WTC11 (cell line): ENCODE results near the gene KAT6B. TPM values are rescaled to one million over a fixed set of nuclear protein-coding genes. Genes with fewer than 3 reads are reported as not detected.

ENCODE experiments used
- ATAC-seq: fragments of 200-7000 bp; cut with Tn5 transposase; 2 replicates; pipeline ENCODE4 v1.10.0; 2021; ENCODE audit warnings: mild to moderate bottlenecking, moderate library complexity
- CTCF ChIA-PET: fragments of 300-600 bp; sonication (Branson Sonifier 250); formaldehyde crosslinking; loops from one replicate; lab custom pipeline; 2021; ENCODE audit warnings: antibody characterized with exemption; lab: Charles Lee
- POLR2A ChIA-PET: fragments of 350-600 bp; sonication (Branson Sonifier 250); formaldehyde crosslinking; loops from one replicate; lab custom pipeline; 2021; ENCODE audit warnings: antibody characterized with exemption; lab: Charles Lee
- DNase-seq: peaks from one replicate; pipeline ENCODE4 v3.0.0; 2021; ENCODE audit warnings: low spot score
- H3K27ac Mint-ChIP-seq: 2 replicates; pipeline ENCODE4 v1.8.0; 2021; ENCODE audit warnings: mixed read lengths
- H3K27me3 Mint-ChIP-seq: 2 replicates; pipeline ENCODE4 v1.8.0; 2021; ENCODE audit warnings: low read depth, mild to moderate bottlenecking, moderate library complexity, mixed read lengths
- H3K36me3 Mint-ChIP-seq: 2 replicates; pipeline ENCODE4 v1.8.0; 2021; ENCODE audit warnings: mixed read lengths
- H3K4me1 Mint-ChIP-seq: 2 replicates; pipeline ENCODE4 v1.8.0; 2022; ENCODE audit warnings: mixed read lengths
- H3K4me3 Mint-ChIP-seq: 2 replicates; pipeline ENCODE4 v1.8.0; 2021; ENCODE audit warnings: mild to moderate bottlenecking, moderate library complexity, mixed read lengths
- H3K9me3 Mint-ChIP-seq: 2 replicates; pipeline ENCODE4 v1.8.0; 2021; ENCODE audit warnings: mixed read lengths
- ATF1 ChIP-seq: sonication (generic); formaldehyde crosslinking; IDR thresholded peaks from 2 replicates; pipeline ENCODE4 v1.8.1; 2023; ENCODE audit warnings: mild to moderate bottlenecking, moderate library complexity, missing genetic modification reagents
- ELF4 ChIP-seq: sonication (generic); formaldehyde crosslinking; IDR thresholded peaks from 2 replicates; pipeline ENCODE4 v1.8.1; 2022; ENCODE audit warnings: low read depth, mild to moderate bottlenecking, moderate library complexity, missing genetic modification reagents
- EMX1 ChIP-seq: fragments of 250-450 bp; sonication (Bioruptor Pico); IDR thresholded peaks from 2 replicates; pipeline ENCODE4 v1.8.0; 2021; ENCODE audit warnings: mild to moderate bottlenecking
- GABPB1 ChIP-seq: sonication (generic); formaldehyde crosslinking; IDR thresholded peaks from 2 replicates; pipeline ENCODE4 v1.8.1; 2023; ENCODE audit warnings: mild to moderate bottlenecking, missing genetic modification reagents
- HMGA2 ChIP-seq: fragments of 250-450 bp; sonication (Bioruptor Pico); IDR thresholded peaks from 2 replicates; pipeline ENCODE4 v1.4.0; 2021; ENCODE audit warnings: mild to moderate bottlenecking, moderate library complexity
- NR3C1 ChIP-seq: sonication (generic); formaldehyde crosslinking; conservative IDR thresholded peaks from 2 replicates; pipeline ENCODE4 v1.8.1; 2023; ENCODE audit warnings: low read depth, mild to moderate bottlenecking, missing genetic modification reagents
- RORB ChIP-seq: fragments of 250-450 bp; sonication (Bioruptor Pico); IDR thresholded peaks from 2 replicates; pipeline ENCODE4 v1.9.0; 2021; ENCODE audit warnings: mild to moderate bottlenecking
- TCF7 ChIP-seq: sonication (generic); formaldehyde crosslinking; IDR thresholded peaks from 2 replicates; pipeline ENCODE4 v1.8.0; 2022; ENCODE audit warnings: mild to moderate bottlenecking, low read depth, missing genetic modification reagents, moderate library complexity
- ZNF423 ChIP-seq: fragments of 250-450 bp; sonication (Bioruptor Pico); IDR thresholded peaks from 2 replicates; pipeline ENCODE4 v2.1.2; 2022; ENCODE audit warnings: mild to moderate bottlenecking, moderate library complexity
- total RNA-seq: library from RNA; stranded (reverse); gene quantifications from 3 replicates; pipeline ENCODE4 v1.2.3, GENCODE V29; 2021
- TF ChIP-seq, protein P1 (sequence below): sonication (generic); formaldehyde crosslinking; IDR thresholded peaks from 2 replicates; pipeline ENCODE4 v1.8.1; 2022; ENCODE audit warnings: mild to moderate bottlenecking, missing genetic modification reagents, moderate library complexity, borderline replicate concordance
- TF ChIP-seq, protein P2 (sequence below): sonication (generic); formaldehyde crosslinking; IDR thresholded peaks from 2 replicates; pipeline ENCODE4 v1.8.0; 2023; ENCODE audit warnings: missing genetic modification reagents, mild to moderate bottlenecking, borderline replicate concordance
- TF ChIP-seq, protein P3 (sequence below): sonication (generic); formaldehyde crosslinking; IDR thresholded peaks from 2 replicates; pipeline ENCODE4 v1.8.1; 2022; ENCODE audit warnings: low read depth, missing genetic modification reagents, borderline replicate concordance
- TF ChIP-seq, protein P4 (sequence below): fragments of 200-600 bp; IDR thresholded peaks from 2 replicates; pipeline ENCODE4 v1.8.0; 2022; ENCODE audit warnings: antibody characterized with exemption
- TF ChIP-seq, protein P5 (sequence below): sonication (generic); formaldehyde crosslinking; conservative IDR thresholded peaks from 2 replicates; pipeline ENCODE4 v1.8.1; 2023; ENCODE audit warnings: mild to moderate bottlenecking, low read depth, missing genetic modification reagents, moderate library complexity
- TF ChIP-seq, protein P6 (sequence below): sonication (generic); formaldehyde crosslinking; IDR thresholded peaks from 2 replicates; pipeline ENCODE4 v1.8.1; 2022; ENCODE audit warnings: low read depth, mild to moderate bottlenecking, moderate library complexity, missing genetic modification reagents, borderline replicate concordance
- TF ChIP-seq, protein P7 (sequence below): sonication (generic); formaldehyde crosslinking; IDR thresholded peaks from 2 replicates; pipeline ENCODE4 v1.8.1; 2023; ENCODE audit warnings: mild to moderate bottlenecking, missing genetic modification reagents, moderate library complexity
- TF ChIP-seq, protein P8 (sequence below): sonication (generic); formaldehyde crosslinking; IDR thresholded peaks from 2 replicates; pipeline ENCODE4 v1.8.0; 2022; ENCODE audit warnings: mild to moderate bottlenecking, missing genetic modification reagents

The KAT6B gene
- total RNA-seq, 1 experiment from 2014 or later: 18.5 TPM

DNA sequence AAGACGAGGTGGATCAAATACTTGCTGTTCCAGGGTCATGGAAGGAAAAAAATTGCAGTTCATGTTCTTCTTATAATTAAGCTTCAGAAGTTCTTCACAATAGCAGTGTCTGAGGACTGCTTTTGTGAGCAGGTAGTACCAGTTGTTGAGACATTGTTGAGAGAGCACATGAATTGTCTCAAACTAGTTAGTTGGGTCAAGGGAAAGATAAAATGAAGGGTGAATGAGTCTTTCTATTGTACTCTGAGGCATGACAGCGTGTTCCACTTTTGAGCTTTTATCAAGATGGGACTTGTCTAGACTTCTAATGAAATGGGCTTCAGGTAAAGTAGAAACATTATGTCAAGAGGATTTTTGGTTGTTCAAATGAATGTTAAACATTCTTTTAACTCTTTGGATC lies 26.0 kb downstream of the KAT6B start:
- CTCF ChIA-PET: no interaction called here
- Mint-ChIP-seq H3K9me3 (peaks cover 12% of the 10 kb centered on the region), H3K4me3 (no peak overlapping the region), H3K27ac (peak overlapping the region; percentile 92), H3K27me3 (no peaks in the 10 kb centered on the region), H3K36me3 (peaks cover 8% of the 10 kb centered on the region; the same call in 1 of the 2 replicates), H3K4me1 (peaks cover 26% of the 10 kb centered on the region)
- ATAC-seq (no peak), DNase-seq (no peak)
- POLR2A ChIA-PET: no interaction called here
- no peak for TF ChIP-seq ATF1 (CRISPR knock-in tag)
- TF ChIP-seq, protein P1, sequence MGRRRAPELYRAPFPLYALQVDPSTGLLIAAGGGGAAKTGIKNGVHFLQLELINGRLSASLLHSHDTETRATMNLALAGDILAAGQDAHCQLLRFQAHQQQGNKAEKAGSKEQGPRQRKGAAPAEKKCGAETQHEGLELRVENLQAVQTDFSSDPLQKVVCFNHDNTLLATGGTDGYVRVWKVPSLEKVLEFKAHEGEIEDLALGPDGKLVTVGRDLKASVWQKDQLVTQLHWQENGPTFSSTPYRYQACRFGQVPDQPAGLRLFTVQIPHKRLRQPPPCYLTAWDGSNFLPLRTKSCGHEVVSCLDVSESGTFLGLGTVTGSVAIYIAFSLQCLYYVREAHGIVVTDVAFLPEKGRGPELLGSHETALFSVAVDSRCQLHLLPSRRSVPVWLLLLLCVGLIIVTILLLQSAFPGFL (CRISPR knock-in tag): no peak
- no peak for TF ChIP-seq EMX1 (CRISPR knock-in tag)
- no peak for TF ChIP-seq ELF4 (CRISPR knock-in tag)
- TF ChIP-seq, protein P2, sequence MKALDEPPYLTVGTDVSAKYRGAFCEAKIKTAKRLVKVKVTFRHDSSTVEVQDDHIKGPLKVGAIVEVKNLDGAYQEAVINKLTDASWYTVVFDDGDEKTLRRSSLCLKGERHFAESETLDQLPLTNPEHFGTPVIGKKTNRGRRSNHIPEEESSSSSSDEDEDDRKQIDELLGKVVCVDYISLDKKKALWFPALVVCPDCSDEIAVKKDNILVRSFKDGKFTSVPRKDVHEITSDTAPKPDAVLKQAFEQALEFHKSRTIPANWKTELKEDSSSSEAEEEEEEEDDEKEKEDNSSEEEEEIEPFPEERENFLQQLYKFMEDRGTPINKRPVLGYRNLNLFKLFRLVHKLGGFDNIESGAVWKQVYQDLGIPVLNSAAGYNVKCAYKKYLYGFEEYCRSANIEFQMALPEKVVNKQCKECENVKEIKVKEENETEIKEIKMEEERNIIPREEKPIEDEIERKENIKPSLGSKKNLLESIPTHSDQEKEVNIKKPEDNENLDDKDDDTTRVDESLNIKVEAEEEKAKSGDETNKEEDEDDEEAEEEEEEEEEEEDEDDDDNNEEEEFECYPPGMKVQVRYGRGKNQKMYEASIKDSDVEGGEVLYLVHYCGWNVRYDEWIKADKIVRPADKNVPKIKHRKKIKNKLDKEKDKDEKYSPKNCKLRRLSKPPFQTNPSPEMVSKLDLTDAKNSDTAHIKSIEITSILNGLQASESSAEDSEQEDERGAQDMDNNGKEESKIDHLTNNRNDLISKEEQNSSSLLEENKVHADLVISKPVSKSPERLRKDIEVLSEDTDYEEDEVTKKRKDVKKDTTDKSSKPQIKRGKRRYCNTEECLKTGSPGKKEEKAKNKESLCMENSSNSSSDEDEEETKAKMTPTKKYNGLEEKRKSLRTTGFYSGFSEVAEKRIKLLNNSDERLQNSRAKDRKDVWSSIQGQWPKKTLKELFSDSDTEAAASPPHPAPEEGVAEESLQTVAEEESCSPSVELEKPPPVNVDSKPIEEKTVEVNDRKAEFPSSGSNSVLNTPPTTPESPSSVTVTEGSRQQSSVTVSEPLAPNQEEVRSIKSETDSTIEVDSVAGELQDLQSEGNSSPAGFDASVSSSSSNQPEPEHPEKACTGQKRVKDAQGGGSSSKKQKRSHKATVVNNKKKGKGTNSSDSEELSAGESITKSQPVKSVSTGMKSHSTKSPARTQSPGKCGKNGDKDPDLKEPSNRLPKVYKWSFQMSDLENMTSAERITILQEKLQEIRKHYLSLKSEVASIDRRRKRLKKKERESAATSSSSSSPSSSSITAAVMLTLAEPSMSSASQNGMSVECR (CRISPR knock-in tag): no peak
- TF ChIP-seq, protein P3, sequence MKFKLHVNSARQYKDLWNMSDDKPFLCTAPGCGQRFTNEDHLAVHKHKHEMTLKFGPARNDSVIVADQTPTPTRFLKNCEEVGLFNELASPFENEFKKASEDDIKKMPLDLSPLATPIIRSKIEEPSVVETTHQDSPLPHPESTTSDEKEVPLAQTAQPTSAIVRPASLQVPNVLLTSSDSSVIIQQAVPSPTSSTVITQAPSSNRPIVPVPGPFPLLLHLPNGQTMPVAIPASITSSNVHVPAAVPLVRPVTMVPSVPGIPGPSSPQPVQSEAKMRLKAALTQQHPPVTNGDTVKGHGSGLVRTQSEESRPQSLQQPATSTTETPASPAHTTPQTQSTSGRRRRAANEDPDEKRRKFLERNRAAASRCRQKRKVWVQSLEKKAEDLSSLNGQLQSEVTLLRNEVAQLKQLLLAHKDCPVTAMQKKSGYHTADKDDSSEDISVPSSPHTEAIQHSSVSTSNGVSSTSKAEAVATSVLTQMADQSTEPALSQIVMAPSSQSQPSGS (CRISPR knock-in tag): no peak
- no peak for TF ChIP-seq RORB (CRISPR knock-in tag)
- TF ChIP-seq, protein P4, sequence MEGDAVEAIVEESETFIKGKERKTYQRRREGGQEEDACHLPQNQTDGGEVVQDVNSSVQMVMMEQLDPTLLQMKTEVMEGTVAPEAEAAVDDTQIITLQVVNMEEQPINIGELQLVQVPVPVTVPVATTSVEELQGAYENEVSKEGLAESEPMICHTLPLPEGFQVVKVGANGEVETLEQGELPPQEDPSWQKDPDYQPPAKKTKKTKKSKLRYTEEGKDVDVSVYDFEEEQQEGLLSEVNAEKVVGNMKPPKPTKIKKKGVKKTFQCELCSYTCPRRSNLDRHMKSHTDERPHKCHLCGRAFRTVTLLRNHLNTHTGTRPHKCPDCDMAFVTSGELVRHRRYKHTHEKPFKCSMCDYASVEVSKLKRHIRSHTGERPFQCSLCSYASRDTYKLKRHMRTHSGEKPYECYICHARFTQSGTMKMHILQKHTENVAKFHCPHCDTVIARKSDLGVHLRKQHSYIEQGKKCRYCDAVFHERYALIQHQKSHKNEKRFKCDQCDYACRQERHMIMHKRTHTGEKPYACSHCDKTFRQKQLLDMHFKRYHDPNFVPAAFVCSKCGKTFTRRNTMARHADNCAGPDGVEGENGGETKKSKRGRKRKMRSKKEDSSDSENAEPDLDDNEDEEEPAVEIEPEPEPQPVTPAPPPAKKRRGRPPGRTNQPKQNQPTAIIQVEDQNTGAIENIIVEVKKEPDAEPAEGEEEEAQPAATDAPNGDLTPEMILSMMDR: no peak
- TF ChIP-seq, protein P5, sequence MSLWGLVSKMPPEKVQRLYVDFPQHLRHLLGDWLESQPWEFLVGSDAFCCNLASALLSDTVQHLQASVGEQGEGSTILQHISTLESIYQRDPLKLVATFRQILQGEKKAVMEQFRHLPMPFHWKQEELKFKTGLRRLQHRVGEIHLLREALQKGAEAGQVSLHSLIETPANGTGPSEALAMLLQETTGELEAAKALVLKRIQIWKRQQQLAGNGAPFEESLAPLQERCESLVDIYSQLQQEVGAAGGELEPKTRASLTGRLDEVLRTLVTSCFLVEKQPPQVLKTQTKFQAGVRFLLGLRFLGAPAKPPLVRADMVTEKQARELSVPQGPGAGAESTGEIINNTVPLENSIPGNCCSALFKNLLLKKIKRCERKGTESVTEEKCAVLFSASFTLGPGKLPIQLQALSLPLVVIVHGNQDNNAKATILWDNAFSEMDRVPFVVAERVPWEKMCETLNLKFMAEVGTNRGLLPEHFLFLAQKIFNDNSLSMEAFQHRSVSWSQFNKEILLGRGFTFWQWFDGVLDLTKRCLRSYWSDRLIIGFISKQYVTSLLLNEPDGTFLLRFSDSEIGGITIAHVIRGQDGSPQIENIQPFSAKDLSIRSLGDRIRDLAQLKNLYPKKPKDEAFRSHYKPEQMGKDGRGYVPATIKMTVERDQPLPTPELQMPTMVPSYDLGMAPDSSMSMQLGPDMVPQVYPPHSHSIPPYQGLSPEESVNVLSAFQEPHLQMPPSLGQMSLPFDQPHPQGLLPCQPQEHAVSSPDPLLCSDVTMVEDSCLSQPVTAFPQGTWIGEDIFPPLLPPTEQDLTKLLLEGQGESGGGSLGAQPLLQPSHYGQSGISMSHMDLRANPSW (CRISPR knock-in tag): no peak

DNA sequence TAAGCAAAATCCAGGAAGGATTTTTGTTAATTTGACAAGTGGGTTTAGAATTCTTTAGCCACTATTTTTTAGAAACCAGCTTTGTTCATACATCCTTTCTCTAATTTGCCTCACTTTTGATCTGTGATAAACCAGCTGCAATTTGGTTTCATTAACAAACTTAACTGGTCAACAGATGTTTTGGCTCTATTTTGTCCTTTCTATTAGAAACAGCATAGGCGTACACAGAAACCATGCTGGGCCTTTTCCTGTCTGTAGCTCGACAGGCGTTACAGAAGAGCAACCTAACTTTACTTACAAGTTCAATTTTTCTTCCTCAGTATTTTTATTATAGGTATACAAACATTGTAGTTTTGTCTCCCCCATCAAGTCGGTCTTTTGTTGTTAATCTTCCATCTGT lies 28.2 kb downstream of the KAT6B start:
- CTCF ChIA-PET: no interaction called here
- TF ChIP-seq, protein P6, sequence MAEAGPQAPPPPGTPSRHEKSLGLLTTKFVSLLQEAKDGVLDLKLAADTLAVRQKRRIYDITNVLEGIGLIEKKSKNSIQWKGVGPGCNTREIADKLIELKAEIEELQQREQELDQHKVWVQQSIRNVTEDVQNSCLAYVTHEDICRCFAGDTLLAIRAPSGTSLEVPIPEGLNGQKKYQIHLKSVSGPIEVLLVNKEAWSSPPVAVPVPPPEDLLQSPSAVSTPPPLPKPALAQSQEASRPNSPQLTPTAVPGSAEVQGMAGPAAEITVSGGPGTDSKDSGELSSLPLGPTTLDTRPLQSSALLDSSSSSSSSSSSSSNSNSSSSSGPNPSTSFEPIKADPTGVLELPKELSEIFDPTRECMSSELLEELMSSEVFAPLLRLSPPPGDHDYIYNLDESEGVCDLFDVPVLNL (CRISPR knock-in tag): no peak
- TF ChIP-seq EMX1 (CRISPR knock-in tag) (no peak), NR3C1 (CRISPR knock-in tag) (no peak), ZNF423 (no peak), GABPB1 (CRISPR knock-in tag) (no peak), HMGA2 (CRISPR knock-in tag) (no peak), TCF7 (no peak)
- TF ChIP-seq, protein P1 (CRISPR knock-in tag): no peak
- TF ChIP-seq, protein P7, sequence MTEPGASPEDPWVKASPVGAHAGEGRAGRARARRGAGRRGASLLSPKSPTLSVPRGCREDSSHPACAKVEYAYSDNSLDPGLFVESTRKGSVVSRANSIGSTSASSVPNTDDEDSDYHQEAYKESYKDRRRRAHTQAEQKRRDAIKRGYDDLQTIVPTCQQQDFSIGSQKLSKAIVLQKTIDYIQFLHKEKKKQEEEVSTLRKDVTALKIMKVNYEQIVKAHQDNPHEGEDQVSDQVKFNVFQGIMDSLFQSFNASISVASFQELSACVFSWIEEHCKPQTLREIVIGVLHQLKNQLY (CRISPR knock-in tag): no peak
- TF ChIP-seq, protein P8, sequence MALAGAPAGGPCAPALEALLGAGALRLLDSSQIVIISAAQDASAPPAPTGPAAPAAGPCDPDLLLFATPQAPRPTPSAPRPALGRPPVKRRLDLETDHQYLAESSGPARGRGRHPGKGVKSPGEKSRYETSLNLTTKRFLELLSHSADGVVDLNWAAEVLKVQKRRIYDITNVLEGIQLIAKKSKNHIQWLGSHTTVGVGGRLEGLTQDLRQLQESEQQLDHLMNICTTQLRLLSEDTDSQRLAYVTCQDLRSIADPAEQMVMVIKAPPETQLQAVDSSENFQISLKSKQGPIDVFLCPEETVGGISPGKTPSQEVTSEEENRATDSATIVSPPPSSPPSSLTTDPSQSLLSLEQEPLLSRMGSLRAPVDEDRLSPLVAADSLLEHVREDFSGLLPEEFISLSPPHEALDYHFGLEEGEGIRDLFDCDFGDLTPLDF (CRISPR knock-in tag): no peak

More for the DNA sequence above, 28.2 kb downstream of the KAT6B start:
- POLR2A ChIA-PET: no interaction called here
- no peak overlapping the region for H3K4me3 Mint-ChIP-seq
- ATAC-seq: no peak
- peaks cover 26% of the 10 kb centered on the region for H3K4me1 Mint-ChIP-seq
- DNase-seq: no peak
- H3K9me3 Mint-ChIP-seq: peaks cover 13% of the 10 kb centered on the region
- peaks cover 8% of the 10 kb centered on the region; the same call in 1 of the 2 replicates for H3K36me3 Mint-ChIP-seq
- peak overlapping the region; percentile 82 for H3K27ac Mint-ChIP-seq
- no peaks in the 10 kb centered on the region for H3K27me3 Mint-ChIP-seq
